ENCODE data around the gene CHIT1.

DNA sequence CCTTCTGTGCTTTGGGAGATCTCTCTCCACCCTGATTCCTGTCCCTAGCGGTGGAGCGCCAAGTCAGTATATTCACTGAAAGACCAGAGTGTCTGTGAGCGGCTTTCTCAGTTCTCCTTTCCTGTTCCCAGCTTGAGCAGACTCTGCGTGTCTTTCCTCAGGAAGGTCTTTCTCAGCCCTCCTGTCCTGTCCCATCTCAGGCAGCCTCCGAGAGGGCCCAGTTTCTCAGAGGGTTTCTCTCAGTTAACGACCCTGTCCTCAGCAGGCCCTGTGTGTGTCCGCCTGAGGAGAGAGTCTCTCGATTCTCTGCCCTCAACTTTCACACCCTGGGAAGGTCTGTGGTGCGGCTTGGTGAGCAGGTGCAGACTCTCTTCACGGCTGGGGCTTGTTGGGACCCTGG lies 34.0 kb upstream of the CHIT1 start:
- TF ChIP-seq, protein P1, sequence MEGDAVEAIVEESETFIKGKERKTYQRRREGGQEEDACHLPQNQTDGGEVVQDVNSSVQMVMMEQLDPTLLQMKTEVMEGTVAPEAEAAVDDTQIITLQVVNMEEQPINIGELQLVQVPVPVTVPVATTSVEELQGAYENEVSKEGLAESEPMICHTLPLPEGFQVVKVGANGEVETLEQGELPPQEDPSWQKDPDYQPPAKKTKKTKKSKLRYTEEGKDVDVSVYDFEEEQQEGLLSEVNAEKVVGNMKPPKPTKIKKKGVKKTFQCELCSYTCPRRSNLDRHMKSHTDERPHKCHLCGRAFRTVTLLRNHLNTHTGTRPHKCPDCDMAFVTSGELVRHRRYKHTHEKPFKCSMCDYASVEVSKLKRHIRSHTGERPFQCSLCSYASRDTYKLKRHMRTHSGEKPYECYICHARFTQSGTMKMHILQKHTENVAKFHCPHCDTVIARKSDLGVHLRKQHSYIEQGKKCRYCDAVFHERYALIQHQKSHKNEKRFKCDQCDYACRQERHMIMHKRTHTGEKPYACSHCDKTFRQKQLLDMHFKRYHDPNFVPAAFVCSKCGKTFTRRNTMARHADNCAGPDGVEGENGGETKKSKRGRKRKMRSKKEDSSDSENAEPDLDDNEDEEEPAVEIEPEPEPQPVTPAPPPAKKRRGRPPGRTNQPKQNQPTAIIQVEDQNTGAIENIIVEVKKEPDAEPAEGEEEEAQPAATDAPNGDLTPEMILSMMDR (IDR thresholded peaks at IDR 0.05): no peak
- TF ChIP-seq, protein P2, sequence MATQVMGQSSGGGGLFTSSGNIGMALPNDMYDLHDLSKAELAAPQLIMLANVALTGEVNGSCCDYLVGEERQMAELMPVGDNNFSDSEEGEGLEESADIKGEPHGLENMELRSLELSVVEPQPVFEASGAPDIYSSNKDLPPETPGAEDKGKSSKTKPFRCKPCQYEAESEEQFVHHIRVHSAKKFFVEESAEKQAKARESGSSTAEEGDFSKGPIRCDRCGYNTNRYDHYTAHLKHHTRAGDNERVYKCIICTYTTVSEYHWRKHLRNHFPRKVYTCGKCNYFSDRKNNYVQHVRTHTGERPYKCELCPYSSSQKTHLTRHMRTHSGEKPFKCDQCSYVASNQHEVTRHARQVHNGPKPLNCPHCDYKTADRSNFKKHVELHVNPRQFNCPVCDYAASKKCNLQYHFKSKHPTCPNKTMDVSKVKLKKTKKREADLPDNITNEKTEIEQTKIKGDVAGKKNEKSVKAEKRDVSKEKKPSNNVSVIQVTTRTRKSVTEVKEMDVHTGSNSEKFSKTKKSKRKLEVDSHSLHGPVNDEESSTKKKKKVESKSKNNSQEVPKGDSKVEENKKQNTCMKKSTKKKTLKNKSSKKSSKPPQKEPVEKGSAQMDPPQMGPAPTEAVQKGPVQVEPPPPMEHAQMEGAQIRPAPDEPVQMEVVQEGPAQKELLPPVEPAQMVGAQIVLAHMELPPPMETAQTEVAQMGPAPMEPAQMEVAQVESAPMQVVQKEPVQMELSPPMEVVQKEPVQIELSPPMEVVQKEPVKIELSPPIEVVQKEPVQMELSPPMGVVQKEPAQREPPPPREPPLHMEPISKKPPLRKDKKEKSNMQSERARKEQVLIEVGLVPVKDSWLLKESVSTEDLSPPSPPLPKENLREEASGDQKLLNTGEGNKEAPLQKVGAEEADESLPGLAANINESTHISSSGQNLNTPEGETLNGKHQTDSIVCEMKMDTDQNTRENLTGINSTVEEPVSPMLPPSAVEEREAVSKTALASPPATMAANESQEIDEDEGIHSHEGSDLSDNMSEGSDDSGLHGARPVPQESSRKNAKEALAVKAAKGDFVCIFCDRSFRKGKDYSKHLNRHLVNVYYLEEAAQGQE (IDR thresholded peaks at IDR 0.05; ENCODE audit: insufficient read depth in 1 of 2, low read depth in 2 of 2, low read length in 1 of 2): no peak
- no peak for TF ChIP-seq POLR2AphosphoS5 (IDR thresholded peaks at IDR 0.05; ENCODE audit: low read depth, low read length)
- TF ChIP-seq SIN3A (IDR thresholded peaks at IDR 0.05; ENCODE audit: borderline replicate concordance, insufficient read depth, low read depth, low read length): no peak
- TF ChIP-seq TCF7L2 (IDR thresholded peaks at IDR 0.05; ENCODE audit: low read depth, low read length): no peak

Measured in Panc1 (cell line).